ENCODE data around the gene CDH13.

GRCh38 chr16:83542491-83542890 lies 915.7 kb downstream of the CDH13 start:
- TF ChIP-seq EZH2phosphoT487 (IDR thresholded peaks at IDR 0.05; ENCODE audit: low read length), result no peak
- TF ChIP-seq, protein P1, sequence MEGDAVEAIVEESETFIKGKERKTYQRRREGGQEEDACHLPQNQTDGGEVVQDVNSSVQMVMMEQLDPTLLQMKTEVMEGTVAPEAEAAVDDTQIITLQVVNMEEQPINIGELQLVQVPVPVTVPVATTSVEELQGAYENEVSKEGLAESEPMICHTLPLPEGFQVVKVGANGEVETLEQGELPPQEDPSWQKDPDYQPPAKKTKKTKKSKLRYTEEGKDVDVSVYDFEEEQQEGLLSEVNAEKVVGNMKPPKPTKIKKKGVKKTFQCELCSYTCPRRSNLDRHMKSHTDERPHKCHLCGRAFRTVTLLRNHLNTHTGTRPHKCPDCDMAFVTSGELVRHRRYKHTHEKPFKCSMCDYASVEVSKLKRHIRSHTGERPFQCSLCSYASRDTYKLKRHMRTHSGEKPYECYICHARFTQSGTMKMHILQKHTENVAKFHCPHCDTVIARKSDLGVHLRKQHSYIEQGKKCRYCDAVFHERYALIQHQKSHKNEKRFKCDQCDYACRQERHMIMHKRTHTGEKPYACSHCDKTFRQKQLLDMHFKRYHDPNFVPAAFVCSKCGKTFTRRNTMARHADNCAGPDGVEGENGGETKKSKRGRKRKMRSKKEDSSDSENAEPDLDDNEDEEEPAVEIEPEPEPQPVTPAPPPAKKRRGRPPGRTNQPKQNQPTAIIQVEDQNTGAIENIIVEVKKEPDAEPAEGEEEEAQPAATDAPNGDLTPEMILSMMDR (IDR thresholded peaks at IDR 0.05; ENCODE audit: low read length), result no peak
